Subcutaneous abdominal adipose tissue (tissue), 5 donors: ENCODE measurements around the gene ARHGEF2.
A peak's percentile ranks its signal among the peaks of the same experiment; 100 is the strongest.

Source experiments
- H3K27ac ChIP-seq: one replicate; pipeline ENCODE4 v1.7.0; 2013; ENCODE audit warnings: low read depth, mild to moderate bottlenecking, inconsistent platforms, low read length, moderate library complexity
- H3K27me3 ChIP-seq, 5 donors: one replicate each; pipeline ENCODE4 v1.7.0; 2013; ENCODE audit warnings: low read length in 5 of 5, inconsistent platforms in 1 of 5; ENCODE audit not compliant: control insufficient read depth in 5 of 5, insufficient read depth in 4 of 5
- H3K36me3 ChIP-seq, 5 donors: one replicate each; pipeline ENCODE4 v1.7.0; 2013; ENCODE audit warnings: low read length in 5 of 5; ENCODE audit not compliant: control insufficient read depth in 5 of 5, insufficient read depth in 5 of 5
- H3K4me1 ChIP-seq, 5 donors: one replicate each; pipeline ENCODE4 v1.7.0; 2013; ENCODE audit warnings: low read length in 5 of 5, mild to moderate bottlenecking in 3 of 5, moderate library complexity in 1 of 5; ENCODE audit not compliant: control insufficient read depth in 5 of 5, insufficient read depth in 5 of 5
- H3K4me3 ChIP-seq, 5 donors: one replicate each; pipeline ENCODE4 v1.7.0; 2013; ENCODE audit warnings: low read length in 5 of 5, low read depth in 1 of 5
- H3K9ac ChIP-seq, 5 donors: one replicate each; pipeline ENCODE4 v1.7.0; 2013; ENCODE audit warnings: low read length in 5 of 5, mild to moderate bottlenecking in 4 of 5, moderate library complexity in 3 of 5
- H3K9me3 ChIP-seq, 5 donors: one replicate each; pipeline ENCODE4 v1.7.0; 2013; ENCODE audit warnings: low read length in 5 of 5; ENCODE audit not compliant: control insufficient read depth in 5 of 5
- donor health status: healthy.
- donor health status: healthy.
- donor health status: healthy.
- donor health status: healthy.
- donor health status: healthy.

ARHGEF2 gene

GRCh38 chr1:155978325-155978972, at the start of gene ARHGEF2:
TSS of gene ARHGEF2 (minus strand) at chr1:155978547. CDS start at chr1:155978427, 120 bp downstream.
- Histone ChIP-seq H3K4me3 (peak within 1 kb of the TSS; percentile 77 to 98 (median 88)), H3K27me3 (no peaks in the 10 kb centered on the region), H3K27ac (peak within 1 kb of the TSS; percentile 99), H3K9me3 (no peaks in the 10 kb centered on the region), H3K36me3 (peaks cover 0 to 3% (median 0%) of the 10 kb centered on the region in 5 donors), H3K9ac (peak within 1 kb of the TSS; percentile 86 to 97 (median 92)), H3K4me1 (peaks cover 41 to 95% (median 90%) of the 10 kb centered on the region in 5 donors)

- Histone ChIP-seq H3K36me3 (no peaks in the 10 kb centered on the region), H3K9me3 (no peaks in the 10 kb centered on the region), H3K9ac (no peak overlapping the region), H3K4me1 (peaks cover 0 to 2% (median 0%) of the 10 kb centered on the region in 5 donors), H3K27me3 (no peaks in the 10 kb centered on the region), H3K27ac (no peak overlapping the region), H3K4me3 (no peak overlapping the region)
These were observed 48.2 kb upstream of the ARHGEF2 start for GRCh38 chr1:156026588-156026987.

GRCh38 chr1:156025876-156026275, 47.5 kb upstream of the ARHGEF2 start:
- peaks cover 2 to 3% (median 3%) of the 10 kb centered on the region in 5 donors for H3K4me1 ChIP-seq
- no peak overlapping the region for H3K27ac ChIP-seq
- H3K36me3 ChIP-seq: no peaks in the 10 kb centered on the region
- H3K9ac ChIP-seq: no peak overlapping the region
- H3K27me3 ChIP-seq: no peaks in the 10 kb centered on the region
- H3K4me3 ChIP-seq: no peak overlapping the region
- no peaks in the 10 kb centered on the region for H3K9me3 ChIP-seq

GRCh38 chr1:156024801-156025200, 46.5 kb upstream of the ARHGEF2 start:
- H3K4me3 ChIP-seq: no peak overlapping the region
- H3K27me3 ChIP-seq: no peaks in the 10 kb centered on the region
- no peak overlapping the region for H3K27ac ChIP-seq
- H3K9ac ChIP-seq: no peak overlapping the region
- H3K36me3 ChIP-seq: no peaks in the 10 kb centered on the region
- H3K4me1 ChIP-seq: peaks cover 5 to 12% (median 10%) of the 10 kb centered on the region in 5 donors
- no peaks in the 10 kb centered on the region for H3K9me3 ChIP-seq

- no peak overlapping the region for H3K27ac ChIP-seq
- no peaks in the 10 kb centered on the region for H3K27me3 ChIP-seq
- peaks cover 7 to 16% (median 14%) of the 10 kb centered on the region in 5 donors for H3K4me1 ChIP-seq
- no peak overlapping the region for H3K4me3 ChIP-seq
- no peak overlapping the region for H3K9ac ChIP-seq
- H3K36me3 ChIP-seq: peaks cover 0 to 14% (median 5%) of the 10 kb centered on the region in 5 donors
- no peaks in the 10 kb centered on the region for H3K9me3 ChIP-seq
These were observed 43.6 kb upstream of the ARHGEF2 start for GRCh38 chr1:156021954-156022353.

- no peaks in the 10 kb centered on the region for H3K27me3 ChIP-seq
- H3K4me3 ChIP-seq: peak overlapping the region; percentile 78 to 88 (median 81)
- H3K27ac ChIP-seq: no peak overlapping the region
- no peaks in the 10 kb centered on the region for H3K9me3 ChIP-seq
- H3K9ac ChIP-seq: peak overlapping the region in 4 of 5 donors; percentile 52 to 86 (median 66)
- peaks cover 6 to 16% (median 14%) of the 10 kb centered on the region in 5 donors for H3K4me1 ChIP-seq
- H3K36me3 ChIP-seq: peaks cover 0 to 20% (median 10%) of the 10 kb centered on the region in 5 donors
These were observed 42.7 kb upstream of the ARHGEF2 start for GRCh38 chr1:156021093-156021428.

- no peaks in the 10 kb centered on the region for H3K9me3 ChIP-seq
- H3K9ac ChIP-seq: peak within 1 kb of the TSS; percentile 63 to 86 (median 75)
- H3K36me3 ChIP-seq: peaks cover 0 to 20% (median 10%) of the 10 kb centered on the region in 5 donors
- H3K27ac ChIP-seq: no peak within 1 kb of the TSS
- no peaks in the 10 kb centered on the region for H3K27me3 ChIP-seq
- H3K4me1 ChIP-seq: peaks cover 5 to 16% (median 14%) of the 10 kb centered on the region in 5 donors
- H3K4me3 ChIP-seq: peak within 1 kb of the TSS; percentile 78 to 88 (median 81)
These were observed 42.1 kb upstream of the ARHGEF2 start, which contains the start of gene SSR2 for GRCh38 chr1:156020293-156021092. TSS of gene SSR2 (minus strand) at chr1:156020951. CDS start at chr1:156020167, 784 bp downstream.

- Histone ChIP-seq H3K4me1 (peaks cover 5 to 16% (median 14%) of the 10 kb centered on the region in 5 donors), H3K4me3 (peak overlapping the region; percentile 78 to 88 (median 81)), H3K36me3 (peaks cover 0 to 21% (median 11%) of the 10 kb centered on the region in 5 donors), H3K27me3 (no peaks in the 10 kb centered on the region), H3K27ac (no peak overlapping the region), H3K9ac (peak overlapping the region; percentile 8 to 86 (median 75)), H3K9me3 (no peaks in the 10 kb centered on the region)
These were observed 41.6 kb upstream of the ARHGEF2 start for GRCh38 chr1:156019946-156020292.

GRCh38 chr1:156014829-156015228, 36.5 kb upstream of the ARHGEF2 start:
- Histone ChIP-seq H3K9me3 (no peaks in the 10 kb centered on the region), H3K27ac (no peak overlapping the region), H3K4me1 (peaks cover 2 to 4% (median 4%) of the 10 kb centered on the region in 5 donors), H3K9ac (no peak overlapping the region), H3K27me3 (no peaks in the 10 kb centered on the region), H3K4me3 (no peak overlapping the region), H3K36me3 (peaks cover 24 to 70% (median 51%) of the 10 kb centered on the region in 5 donors)
